NCI-H2196 (cell line): Measurements from ENCODE around the gene CCDC9.
"Not testable (repeated sequence)": the region's sequence is repeated elsewhere in the genome, so short reads cannot be mapped to it uniquely, and the experiment has no call there.

Experiments
- DNase-seq: peaks from one replicate; lab custom pipeline; 2025; ENCODE audit not compliant: unreplicated experiment; lab: John Stamatoyannopoulos, UW

The CCDC9 gene

GRCh38 chr19:47258895-47259555 lies 2.7 kb downstream of the CCDC9 start:
- DNase-seq = no peak

- DNase-seq = no peak
Observed at GRCh38 chr19:47260476-47260875, 4.2 kb downstream of the CCDC9 start.

DNA sequence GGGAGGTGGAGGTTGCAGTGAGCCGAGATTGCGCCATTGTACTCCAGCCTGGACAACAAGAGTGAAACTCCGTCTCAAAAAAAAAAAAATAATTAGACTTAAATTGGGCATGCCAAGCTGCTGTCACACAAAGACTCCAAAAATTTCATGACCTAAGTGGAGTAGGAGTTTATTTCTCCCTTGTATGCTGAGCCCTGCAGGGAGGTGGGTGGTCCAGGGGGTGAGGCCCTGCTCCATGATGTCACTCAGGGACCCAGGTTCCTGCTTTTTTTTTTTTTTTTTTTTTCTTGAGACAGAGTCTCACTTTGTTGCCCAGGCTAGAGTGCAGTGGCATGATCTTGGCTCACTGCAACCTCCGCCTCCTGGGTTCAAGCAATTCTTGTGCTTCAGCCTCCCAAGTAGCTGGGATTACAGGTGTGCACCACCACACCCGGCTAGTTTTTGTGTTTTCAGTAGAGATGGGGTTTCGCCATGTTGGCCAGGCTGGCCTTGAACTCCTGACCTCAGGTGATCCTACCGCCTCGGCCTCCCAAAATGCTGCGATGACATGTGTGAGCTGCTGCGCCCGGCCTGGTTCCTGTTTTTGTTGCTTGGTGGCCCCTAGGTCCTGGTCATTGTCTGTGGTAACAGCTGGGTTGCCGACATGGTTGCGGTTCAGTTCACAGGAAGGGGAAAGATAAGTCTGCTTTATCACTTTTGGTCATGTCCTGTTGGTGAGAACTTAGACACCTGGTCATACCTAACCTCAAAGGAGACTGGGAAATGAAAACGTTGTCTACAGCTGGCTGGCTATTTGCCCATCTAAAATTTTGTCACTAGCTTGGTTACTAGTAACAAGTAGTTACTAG lies 5.8 kb downstream of the CCDC9 start:
- not testable (repeated sequence) for DNase-seq

DNA sequence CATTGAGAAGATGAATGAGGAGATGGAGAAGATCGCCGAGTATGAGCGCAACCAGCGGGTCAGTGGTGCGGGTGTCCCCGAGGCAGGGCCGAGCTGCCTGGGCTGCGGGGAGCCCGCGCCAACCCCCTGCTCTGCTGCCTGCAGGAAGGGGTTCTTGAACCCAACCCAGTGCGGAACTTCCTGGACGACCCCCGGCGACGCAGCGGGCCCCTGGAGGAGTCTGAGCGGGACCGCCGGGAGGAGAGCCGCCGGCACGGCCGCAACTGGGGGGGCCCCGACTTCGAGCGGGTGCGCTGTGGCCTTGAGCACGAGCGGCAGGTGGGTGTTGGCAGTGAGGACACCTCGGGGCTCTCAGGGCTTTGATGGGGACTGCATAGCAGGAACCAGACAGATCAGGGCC lies 8.3 kb downstream of the CCDC9 start:
- no peak for DNase-seq

DNA sequence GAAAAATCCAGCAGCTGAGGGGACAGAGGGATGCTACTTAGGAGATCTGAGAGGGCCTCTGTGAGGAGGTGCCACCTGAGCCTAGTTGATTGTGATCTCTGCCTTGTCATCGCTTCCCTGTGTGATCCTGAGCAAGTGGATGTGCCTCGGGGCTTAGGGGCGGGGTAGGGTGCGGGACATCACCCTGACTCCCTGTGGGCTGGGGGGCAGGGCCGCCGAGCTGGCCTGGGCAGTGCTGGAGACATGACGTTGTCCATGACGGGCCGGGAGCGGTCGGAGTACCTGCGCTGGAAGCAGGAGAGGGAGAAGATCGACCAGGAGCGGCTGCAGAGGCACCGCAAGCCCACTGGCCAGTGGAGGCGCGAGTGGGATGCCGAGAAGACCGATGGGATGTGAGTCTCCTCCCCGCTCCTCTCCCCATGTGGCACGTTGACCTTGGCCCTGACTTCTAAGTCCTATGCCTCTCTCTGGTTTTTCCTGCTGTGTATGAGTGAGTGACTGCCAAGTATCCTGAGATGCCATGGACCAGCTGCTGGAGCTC lies 10.1 kb downstream of the CCDC9 start:
- no peak for DNase-seq

- peak; percentile 53 for DNase-seq
Observed at GRCh38 chr19:47267350-47267759, 11.0 kb downstream of the CCDC9 start.

- DNase-seq = no peak
Observed at GRCh38 chr19:47268028-47268427, 11.7 kb downstream of the CCDC9 start.

DNA sequence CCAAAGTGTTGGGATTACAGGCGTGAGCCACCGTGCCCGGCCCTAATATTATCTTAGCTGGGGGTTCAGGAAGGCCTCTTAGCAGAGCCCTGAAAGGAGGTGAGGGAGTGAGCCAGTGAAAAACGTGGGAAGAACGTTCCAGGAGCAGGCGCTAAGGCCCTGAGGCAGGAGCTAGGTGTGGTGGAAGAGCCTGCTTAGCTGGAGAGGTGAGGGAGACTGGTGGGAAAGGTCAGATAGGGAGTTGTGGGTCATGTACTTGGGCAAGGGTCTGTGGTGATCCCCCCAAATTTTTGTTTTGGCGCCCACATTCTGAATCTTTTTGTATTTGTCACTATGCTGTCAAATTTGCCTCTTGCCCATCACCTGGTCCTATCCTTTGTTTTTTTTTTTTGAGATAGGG lies 13.3 kb downstream of the CCDC9 start:
- DNase-seq = no peak

DNA sequence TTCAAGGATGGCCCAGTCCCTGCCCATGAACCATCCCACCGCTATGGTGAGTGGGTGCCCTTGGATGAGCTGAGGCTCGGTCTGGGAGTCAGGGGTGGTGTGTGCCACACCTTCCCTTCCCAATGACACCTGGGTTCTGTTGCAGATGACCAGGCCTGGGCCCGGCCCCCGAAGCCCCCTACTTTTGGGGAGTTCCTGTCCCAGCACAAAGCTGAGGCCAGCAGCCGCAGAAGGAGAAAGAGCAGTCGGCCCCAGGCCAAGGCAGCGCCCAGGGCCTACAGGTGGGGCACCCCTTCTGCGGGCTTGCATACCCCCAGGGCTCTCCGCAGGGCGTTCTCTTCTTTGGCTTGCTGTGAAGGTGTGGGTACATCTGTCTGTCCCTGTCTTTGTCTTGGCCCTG lies 14.1 kb downstream of the CCDC9 start:
- DNase-seq = no peak

- no peak for DNase-seq
Observed at GRCh38 chr19:47271949-47272348, 15.6 kb downstream of the CCDC9 start.

DNA sequence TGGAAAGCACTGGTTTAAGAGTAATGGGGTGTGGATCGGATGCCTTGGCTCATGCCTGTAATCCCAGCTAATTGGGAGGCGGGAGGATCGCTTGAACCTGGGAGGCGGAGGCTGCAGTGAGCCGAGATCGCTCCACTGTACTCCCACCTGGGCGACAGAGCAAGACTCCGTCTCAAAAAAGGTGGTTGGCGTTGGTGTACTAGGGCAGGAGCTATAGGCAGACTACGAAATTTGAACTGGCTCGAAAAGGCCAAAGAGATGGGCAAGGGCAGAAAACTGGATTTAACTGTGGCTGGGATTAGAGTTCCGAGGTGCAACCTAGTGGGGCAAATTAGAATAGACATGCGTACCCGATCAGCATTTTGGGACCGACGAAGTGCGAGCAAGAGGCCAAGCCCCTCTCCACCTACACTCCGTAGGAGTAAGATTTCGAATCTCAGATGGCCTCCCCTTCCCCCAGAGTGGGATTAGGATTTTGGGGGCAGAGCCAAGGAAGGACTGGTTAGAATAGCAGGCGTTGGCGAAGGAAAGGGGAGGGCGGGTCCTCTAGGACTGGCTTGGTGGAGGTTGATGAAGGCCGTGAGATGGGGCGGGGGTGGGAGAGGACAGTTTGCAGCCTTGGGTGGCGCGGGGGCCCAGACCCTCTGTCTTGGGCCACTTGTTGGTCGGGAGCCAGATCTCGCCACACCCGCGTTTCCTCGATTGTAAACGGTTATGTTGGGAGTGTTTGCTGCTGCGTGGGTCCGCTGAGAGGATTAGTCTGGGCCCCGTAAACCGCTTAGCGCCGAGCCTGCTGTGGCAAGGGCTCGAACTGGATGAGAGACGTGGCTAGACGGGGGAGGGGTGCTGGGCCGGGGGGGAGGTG lies 16.4 kb downstream of the CCDC9 start:
- no peak for DNase-seq

GRCh38 chr19:47273313-47274070 lies 17.2 kb downstream of the CCDC9 start:
- DNase-seq = peak; percentile 93

DNA sequence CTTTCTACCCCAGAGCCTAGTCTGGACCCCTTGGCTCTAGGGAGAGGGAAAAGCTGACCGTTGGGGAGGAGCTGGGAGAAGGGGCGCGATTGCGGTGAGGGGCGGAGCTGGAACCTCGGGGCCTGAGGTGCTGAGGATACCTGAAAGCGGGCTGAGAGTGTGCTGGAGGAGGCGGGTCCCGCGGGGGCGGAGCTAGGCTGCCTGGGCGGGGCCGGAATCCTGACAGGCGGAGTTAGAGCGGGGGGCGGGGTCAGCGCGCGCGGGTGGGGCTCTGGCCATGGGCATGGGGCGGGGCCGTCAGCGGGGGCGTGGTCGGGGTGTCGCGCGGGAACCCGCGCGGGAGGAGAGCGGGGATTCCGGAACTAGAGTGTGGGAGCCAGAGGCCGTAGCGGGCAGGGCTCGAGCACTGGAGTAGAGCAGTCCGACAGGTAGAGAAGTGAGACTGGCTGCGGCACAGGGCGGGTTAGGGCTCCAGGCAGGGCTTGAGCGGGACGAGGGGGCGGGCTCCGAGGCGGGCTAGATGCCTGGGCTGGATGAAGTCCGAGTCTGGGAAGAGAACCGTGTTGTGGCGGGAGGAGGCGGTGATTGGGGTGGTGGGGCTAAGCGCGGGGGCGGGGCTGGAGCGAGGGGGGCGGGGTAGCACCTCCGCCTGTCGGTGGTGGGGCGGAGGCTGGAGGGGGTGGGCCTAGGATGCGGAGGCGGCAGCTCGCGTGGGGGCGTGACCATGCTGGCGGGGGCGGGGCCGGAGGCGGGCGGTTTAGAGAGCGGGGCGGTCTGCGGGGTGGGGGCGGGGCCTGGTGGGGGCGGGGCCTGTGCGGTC lies 18.0 kb downstream of the CCDC9 start, which contains the start of gene INAFM1:
Gene INAFM1 (plus strand): TSS at position 815 of the 820 bp plus-strand sequence. CDS start 35 bp downstream, outside the sequence.
- DNase-seq = peak; percentile 93

DNA sequence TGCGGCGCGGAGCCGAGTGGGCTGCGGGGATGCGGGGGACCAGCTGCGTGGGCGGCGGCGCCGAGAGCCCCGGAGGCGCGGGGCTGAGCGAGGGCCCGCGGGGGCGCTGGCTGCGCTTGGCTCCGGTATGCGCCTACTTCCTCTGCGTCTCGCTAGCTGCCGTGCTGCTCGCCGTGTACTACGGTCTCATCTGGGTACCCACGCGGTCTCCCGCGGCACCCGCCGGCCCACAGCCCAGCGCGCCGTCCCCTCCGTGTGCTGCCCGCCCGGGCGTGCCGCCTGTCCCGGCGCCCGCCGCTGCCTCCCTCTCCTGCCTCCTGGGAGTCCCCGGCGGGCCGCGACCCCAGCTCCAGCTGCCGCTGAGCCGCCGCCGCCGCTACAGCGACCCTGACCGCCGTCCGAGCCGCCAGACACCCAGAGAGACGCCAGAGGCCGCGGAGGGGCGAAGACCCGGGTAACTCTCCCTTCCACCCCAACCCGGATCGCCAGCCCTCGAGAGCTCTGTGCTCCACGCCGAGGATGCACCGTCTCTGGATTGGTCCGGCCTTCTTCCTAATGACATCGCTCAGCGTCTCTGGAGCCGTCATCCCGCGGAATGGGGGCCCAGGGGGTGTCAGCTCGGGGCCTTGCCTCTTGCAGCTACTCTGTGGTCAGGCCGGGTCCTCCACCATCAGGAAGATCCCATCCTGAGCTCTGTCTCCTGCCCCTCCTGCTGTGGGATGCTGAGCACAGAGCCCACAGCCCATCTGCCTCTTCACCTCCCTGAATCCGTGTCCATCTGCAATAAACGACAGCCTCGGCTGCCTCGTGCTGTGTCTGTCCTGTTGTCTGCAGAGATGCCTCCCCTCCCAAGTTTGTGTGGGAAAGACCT lies 18.8 kb downstream of the CCDC9 start:
- DNase-seq = no peak

DNA sequence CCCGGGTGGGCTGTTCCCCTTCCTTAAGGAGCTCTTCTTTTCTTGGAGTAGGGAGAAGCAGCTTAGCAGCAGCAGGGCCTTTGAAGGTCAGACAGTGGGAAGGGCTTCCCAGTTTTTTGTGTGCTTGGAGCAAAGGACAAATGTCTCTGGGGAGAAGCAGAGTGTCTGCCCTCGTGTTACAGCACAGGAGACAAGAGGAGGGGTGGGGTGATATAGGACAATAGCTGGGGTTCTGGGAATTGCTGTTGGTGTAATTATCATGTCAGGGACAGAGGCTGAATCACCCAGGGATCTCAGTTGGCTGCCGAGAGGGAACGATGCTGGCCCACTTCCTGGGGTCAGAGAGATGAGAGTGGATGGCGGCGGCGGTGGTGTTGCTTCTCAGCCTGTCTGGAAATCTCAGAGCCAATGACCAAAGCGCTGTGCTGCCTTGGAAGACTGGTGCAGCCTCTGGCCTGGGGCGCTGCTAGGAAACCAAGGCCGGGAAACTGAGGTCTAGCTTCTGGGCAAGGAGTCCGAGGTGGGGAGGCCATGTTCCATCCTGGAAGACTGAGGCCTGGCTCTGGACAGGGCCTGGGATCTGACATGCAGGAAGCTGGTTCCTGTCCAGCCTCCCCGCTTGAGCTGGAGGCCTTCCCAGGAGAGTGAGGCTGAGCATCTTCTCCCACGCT lies 19.6 kb downstream of the CCDC9 start:
- no peak for DNase-seq

DNA sequence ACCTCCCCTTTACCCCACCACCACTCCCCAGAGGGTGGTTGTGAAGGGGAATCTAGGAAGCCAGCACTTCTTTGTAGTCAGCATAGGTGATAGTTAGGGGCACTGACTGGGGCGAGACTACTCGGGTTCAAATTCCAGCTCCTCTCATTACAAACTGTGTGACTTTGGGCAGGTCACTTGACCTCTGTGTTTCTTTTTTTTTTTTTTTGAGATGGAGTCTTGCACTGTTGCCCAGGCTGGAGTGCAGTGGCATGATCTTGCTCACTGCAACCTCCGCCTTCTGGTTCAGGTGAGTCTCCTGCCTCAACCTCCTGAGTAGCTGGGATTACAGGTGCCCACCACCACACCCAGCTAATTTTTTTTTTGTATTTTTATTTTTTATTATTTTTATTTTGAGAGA lies 20.2 kb downstream of the CCDC9 start:
- DNase-seq = not testable (repeated sequence)

DNA sequence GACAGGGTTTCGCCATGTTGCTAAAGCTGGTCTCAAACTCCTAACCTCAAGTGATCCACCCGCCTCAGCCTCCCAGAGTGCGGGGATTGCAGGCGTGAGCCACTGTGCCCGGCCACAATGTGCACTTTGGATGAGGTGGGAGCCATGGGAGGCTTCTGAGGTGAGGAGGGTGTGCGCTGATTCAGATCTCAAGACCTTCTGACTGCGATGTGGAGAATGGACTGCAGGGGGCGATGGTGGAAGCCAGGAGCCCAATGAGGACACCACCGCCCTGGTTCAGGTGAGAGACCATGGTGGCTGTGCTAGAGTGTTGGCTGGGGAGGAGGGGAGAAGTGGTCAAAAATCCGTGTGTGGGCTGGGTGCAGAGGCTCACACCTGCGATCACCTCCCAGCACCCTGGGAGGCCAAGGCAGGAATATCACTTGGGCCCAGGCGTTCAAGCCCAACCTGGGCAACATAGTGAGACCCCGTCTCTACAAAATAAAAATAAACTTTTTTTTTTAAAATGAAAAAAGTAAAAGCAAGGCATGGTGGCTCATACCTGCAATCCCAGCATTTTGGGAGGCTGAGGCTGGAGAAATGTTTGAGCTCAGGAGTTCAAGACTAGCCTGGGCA lies 24.0 kb downstream of the CCDC9 start:
- peak; percentile 33 for DNase-seq
